ENCODE measurements around the gene CDK11B.

CDK11B gene

GRCh38 chr1:1627261-1627828, 31.5 kb downstream of the CDK11B start:
- DNase-seq (ENCODE audit: low spot score) = no peak

GRCh38 chr1:1626207-1627141, 32.3 kb downstream of the CDK11B start:
- DNase-seq (ENCODE audit: low spot score) = no peak

- no peak for DNase-seq (ENCODE audit: low spot score)
Observed at GRCh38 chr1:1625824-1626206, 33.0 kb downstream of the CDK11B start.

- no peak for DNase-seq (ENCODE audit: low spot score)
Observed at GRCh38 chr1:1625404-1625775, 33.4 kb downstream of the CDK11B start.

GRCh38 chr1:1624443-1625403, 34.1 kb downstream of the CDK11B start:
- DNase-seq (ENCODE audit: low spot score) = no peak

- no peak for DNase-seq (ENCODE audit: low spot score)
Observed at GRCh38 chr1:1623631-1624442, 35.0 kb downstream of the CDK11B start.

- no peak for DNase-seq (ENCODE audit: low spot score)
Observed at GRCh38 chr1:1623181-1623630, 35.6 kb downstream of the CDK11B start.

- DNase-seq (ENCODE audit: low spot score) = no peak
Observed at GRCh38 chr1:1622788-1623094, 36.1 kb downstream of the CDK11B start.

GRCh38 chr1:1622010-1622787, 36.6 kb downstream of the CDK11B start:
- no peak for DNase-seq (ENCODE audit: low spot score)

GRCh38 chr1:1621173-1622009, 37.4 kb downstream of the CDK11B start:
- no peak for DNase-seq (ENCODE audit: low spot score)

- no peak for DNase-seq (ENCODE audit: low spot score)
Observed at GRCh38 chr1:1620433-1621139, 38.2 kb downstream of the CDK11B start.

GRCh38 chr1:1619917-1620361, 38.9 kb downstream of the CDK11B start:
- DNase-seq (ENCODE audit: low spot score) = no peak

GRCh38 chr1:1618396-1619068, 40.3 kb downstream of the CDK11B start:
- no peak for DNase-seq (ENCODE audit: low spot score)

- DNase-seq (ENCODE audit: low spot score) = no peak
Observed at GRCh38 chr1:1617925-1618324, 40.9 kb downstream of the CDK11B start.

- no peak for DNase-seq (ENCODE audit: low spot score)
Observed at GRCh38 chr1:1617516-1617915, 41.3 kb downstream of the CDK11B start.

GRCh38 chr1:1616838-1617237, 42.0 kb downstream of the CDK11B start:
- DNase-seq (ENCODE audit: low spot score) = no peak

GRCh38 chr1:1616045-1616790, 42.6 kb downstream of the CDK11B start:
- peak; percentile 18 for DNase-seq (ENCODE audit: low spot score)
